ENCODE measurements around the gene EPHA5.

- no peak for TF ChIP-seq RARB (CRISPR knock-in tag; IDR thresholded peaks at IDR 0.05)
- TF ChIP-seq PATZ1 (CRISPR knock-in tag; IDR thresholded peaks at IDR 0.05; ENCODE audit: borderline replicate concordance): no peak
- TF ChIP-seq CREB5 (CRISPR knock-in tag; IDR thresholded peaks at IDR 0.05; ENCODE audit: low read depth): no peak
- TF ChIP-seq CSDC2 (CRISPR knock-in tag; IDR thresholded peaks at IDR 0.05): no peak
- no peak for TF ChIP-seq ZFP3 (CRISPR knock-in tag; IDR thresholded peaks at IDR 0.05)
These were observed 288.6 kb downstream of the EPHA5 start for GRCh38 chr4:65381648-65382047.

Measured in SK-N-SH treated with all-trans-retinoic acid at 6 μM for 48 hours (cell line).